ENCODE data around the gene FBXO30.

DNA sequence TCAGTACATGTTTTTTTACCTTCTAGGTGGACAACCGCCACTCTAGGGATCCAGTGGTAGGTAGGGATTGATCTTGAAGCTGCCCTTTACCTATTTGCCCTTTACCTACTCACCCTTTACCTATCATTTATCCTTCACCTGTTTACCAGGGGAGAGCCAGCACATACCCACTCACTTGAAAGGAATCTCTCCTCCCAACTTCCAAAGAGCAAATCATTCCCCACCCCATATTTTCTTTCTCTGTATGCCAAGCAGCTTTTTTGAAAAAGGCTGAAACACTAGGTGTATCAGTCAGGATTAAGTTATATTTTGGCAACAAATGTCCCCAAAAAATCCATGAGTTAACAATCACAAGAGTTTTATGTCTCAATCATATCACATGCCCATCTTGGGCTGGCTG is 68.7 kb downstream of the FBXO30 start:
- TF ChIP-seq, protein P1, sequence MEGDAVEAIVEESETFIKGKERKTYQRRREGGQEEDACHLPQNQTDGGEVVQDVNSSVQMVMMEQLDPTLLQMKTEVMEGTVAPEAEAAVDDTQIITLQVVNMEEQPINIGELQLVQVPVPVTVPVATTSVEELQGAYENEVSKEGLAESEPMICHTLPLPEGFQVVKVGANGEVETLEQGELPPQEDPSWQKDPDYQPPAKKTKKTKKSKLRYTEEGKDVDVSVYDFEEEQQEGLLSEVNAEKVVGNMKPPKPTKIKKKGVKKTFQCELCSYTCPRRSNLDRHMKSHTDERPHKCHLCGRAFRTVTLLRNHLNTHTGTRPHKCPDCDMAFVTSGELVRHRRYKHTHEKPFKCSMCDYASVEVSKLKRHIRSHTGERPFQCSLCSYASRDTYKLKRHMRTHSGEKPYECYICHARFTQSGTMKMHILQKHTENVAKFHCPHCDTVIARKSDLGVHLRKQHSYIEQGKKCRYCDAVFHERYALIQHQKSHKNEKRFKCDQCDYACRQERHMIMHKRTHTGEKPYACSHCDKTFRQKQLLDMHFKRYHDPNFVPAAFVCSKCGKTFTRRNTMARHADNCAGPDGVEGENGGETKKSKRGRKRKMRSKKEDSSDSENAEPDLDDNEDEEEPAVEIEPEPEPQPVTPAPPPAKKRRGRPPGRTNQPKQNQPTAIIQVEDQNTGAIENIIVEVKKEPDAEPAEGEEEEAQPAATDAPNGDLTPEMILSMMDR (IDR thresholded peaks at IDR 0.05) = no peak
- TF ChIP-seq EZH2phosphoT487 (IDR thresholded peaks at IDR 0.05) (no peak), EZH2 (IDR thresholded peaks at IDR 0.05) (no peak)
